BJ (cell line): ENCODE data around the gene MOBP. TPM values are rescaled to one million over a fixed set of nuclear protein-coding genes. Genes with fewer than 3 reads are reported as not detected.

Experiments
- CTCF ChIA-PET: fragments of 350-600 bp; formaldehyde crosslinking; extraction: SDS; loops from one replicate; lab custom pipeline; 2021; ENCODE audit warnings: antibody characterized with exemption, inconsistent platforms; lab: Yijun Ruan, JAX
- POLR2A ChIA-PET: fragments of 300-600 bp; sonication (Branson Sonifier 250); formaldehyde crosslinking; extraction: SDS; loops from one replicate; lab custom pipeline; 2021; ENCODE audit warnings: antibody characterized with exemption; lab: Charles Lee
- DNase-seq: peaks from one replicate; pipeline ENCODE4 v3.0.0-alpha.2; 2011; ENCODE audit warnings: low read depth
- H3K27me3 ChIP-seq: 2 replicates; pipeline ENCODE4 v1.6.0; 2011; ENCODE audit warnings: low read length; ENCODE audit not compliant: control insufficient read depth, insufficient read depth
- H3K36me3 ChIP-seq: 2 replicates; pipeline ENCODE4 v1.5.1; 2011; ENCODE audit warnings: low read length; ENCODE audit not compliant: control insufficient read depth, insufficient read depth
- H3K4me3 ChIP-seq: 2 replicates; pipeline ENCODE4 v1.5.1; 2011; ENCODE audit warnings: low read depth, mild to moderate bottlenecking, control low read depth, low read length
- polyA plus RNA-seq: library from polyadenylated mRNA; depleted of rRNA; stranded (reverse); fragments of >200 nt; gene quantifications from 2 replicates; pipeline ENCODE4 v1.2.3, GENCODE V29; 2011
- TF ChIP-seq, protein P1 (sequence below): IDR thresholded peaks from 2 replicates; pipeline ENCODE4 v1.5.1; 2011; ENCODE audit warnings: low read depth, mild to moderate bottlenecking, control low read depth, inconsistent platforms, low read length, moderate library complexity; ENCODE audit not compliant: insufficient read depth

MOBP gene
- polyA plus RNA-seq, 1 experiment, result not detected

DNA sequence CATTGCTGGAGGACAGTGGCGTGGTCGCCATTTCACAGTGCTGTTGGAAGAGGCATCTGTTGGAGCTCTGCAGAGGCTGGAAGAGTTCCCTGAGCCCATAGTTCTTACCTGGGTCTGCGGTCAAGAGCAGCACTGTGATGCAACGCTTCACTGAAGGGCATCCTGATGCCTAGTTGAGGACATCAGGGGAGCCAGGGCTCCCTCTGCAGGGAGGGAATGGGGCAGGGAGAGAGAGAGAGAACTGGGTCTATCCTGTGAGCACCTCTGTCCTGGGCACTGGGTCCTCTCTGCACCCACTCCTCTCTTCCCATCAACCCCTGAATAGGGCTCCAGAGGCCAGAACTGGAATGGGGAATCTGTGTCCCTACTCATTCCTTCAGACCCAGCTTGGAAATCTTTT, 23.9 kb upstream of the MOBP start:
- POLR2A ChIA-PET, result no interaction called here
- CTCF ChIA-PET, result interaction anchor here (8.9 kb wide), 1 partner anchor 55 kb away, joined by 75 read pairs; no protein-coding TSS in a partner anchor
- Histone ChIP-seq H3K4me3 (no peak overlapping the region), H3K36me3 (no peaks in the 10 kb centered on the region), H3K27me3 (no peaks in the 10 kb centered on the region; the same call in 1 of the 2 replicates)
- no peak for DNase-seq
- TF ChIP-seq, protein P1, sequence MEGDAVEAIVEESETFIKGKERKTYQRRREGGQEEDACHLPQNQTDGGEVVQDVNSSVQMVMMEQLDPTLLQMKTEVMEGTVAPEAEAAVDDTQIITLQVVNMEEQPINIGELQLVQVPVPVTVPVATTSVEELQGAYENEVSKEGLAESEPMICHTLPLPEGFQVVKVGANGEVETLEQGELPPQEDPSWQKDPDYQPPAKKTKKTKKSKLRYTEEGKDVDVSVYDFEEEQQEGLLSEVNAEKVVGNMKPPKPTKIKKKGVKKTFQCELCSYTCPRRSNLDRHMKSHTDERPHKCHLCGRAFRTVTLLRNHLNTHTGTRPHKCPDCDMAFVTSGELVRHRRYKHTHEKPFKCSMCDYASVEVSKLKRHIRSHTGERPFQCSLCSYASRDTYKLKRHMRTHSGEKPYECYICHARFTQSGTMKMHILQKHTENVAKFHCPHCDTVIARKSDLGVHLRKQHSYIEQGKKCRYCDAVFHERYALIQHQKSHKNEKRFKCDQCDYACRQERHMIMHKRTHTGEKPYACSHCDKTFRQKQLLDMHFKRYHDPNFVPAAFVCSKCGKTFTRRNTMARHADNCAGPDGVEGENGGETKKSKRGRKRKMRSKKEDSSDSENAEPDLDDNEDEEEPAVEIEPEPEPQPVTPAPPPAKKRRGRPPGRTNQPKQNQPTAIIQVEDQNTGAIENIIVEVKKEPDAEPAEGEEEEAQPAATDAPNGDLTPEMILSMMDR, result no peak; the same call in 1 of the 2 replicates

DNA sequence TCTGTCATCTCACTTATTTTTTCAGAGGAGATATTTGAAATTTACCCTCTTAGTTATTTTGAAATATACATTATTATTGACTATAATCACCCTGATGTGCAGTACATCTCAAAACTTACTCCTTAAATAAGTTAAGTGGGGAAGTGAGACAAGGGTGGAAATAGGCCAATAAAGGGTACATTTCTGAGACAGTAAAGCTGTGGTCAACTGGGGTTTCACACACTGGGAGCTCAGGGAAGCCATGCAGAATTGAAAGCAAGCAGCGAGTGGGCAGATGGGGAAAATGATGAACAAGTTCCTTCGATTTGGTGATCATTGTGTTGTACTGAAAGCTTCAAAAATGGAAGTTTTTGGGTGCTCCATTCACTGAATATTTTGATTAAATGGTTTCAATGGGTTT, 21.6 kb upstream of the MOBP start:
- TF ChIP-seq, protein P1, result no peak
- ChIA-PET CTCF (interaction anchor here (0.6 to 8.9 kb wide), 10 partner anchors 9 to 53 kb away, joined by 3 to 75 read pairs (median 8); no protein-coding TSS in a partner anchor), POLR2A (no interaction called here)
- no peak for DNase-seq
- Histone ChIP-seq H3K36me3 (no peaks in the 10 kb centered on the region), H3K27me3 (no peaks in the 10 kb centered on the region; the same call in 1 of the 2 replicates), H3K4me3 (no peak overlapping the region)

DNA sequence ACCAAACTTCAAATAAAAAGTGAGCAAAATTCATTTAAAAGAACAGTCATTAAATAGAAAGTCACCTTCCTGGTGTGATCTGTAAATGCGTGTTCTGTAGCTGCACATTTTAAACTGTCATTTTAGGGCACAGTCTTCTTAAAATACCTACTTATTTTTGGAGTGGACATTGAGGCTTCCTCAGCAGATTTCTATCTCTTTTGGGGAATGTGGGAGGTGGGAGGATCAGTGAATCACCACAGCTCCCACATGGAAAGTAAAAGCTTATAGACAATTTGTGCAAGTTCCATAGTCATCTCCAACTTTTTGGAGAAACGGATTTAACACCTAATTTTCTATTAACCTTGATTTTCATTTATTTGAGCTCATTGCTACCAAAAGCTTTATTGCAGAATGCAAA, 21.0 kb upstream of the MOBP start:
- TF ChIP-seq, protein P1, result no peak
- ChIA-PET POLR2A (no interaction called here), CTCF (interaction anchor here (0.9 to 8.9 kb wide), 11 partner anchors 9 to 52 kb away, joined by 3 to 75 read pairs (median 8); no protein-coding TSS in a partner anchor)
- no peak for DNase-seq
- Histone ChIP-seq H3K4me3 (no peak overlapping the region), H3K36me3 (no peaks in the 10 kb centered on the region), H3K27me3 (no peaks in the 10 kb centered on the region; the same call in 1 of the 2 replicates)

DNA sequence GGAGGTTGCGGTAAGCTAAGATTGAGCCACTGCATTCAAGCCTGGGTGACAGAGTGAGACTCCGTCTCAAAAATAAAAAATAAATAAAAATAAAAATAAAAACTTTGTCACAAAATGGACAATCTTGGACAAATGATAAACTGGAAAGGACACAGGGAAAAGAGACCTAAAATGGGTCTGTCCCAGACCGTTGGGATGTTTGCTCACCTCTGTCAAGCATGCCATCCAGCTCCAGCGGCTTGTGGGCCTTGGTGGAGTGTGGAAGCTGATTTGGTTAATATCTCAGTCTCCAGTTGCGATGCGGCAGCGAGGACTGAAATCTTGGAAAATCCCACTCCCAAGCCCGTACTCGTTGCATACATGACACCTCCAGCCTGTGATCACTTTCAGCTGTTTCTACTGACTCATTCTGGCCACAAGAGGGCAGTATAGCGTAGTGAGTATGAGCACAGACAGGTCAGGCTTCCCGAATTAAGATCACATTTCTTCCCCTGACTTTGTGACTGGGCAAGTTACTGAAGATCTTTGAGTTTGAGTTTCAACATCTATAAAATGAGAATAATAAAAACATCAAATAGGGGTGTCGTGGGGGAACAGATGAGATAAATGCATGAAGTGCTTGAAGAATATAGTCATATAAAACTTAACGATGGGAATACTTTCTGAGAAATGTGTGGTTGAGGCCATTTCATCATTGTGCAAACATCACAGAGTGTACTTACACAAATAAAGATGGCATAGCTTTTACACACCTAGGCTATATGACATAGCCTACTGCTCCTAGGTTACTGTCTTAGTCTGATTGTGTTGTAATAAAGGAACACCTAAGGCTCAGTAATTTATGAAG, 19.6 kb upstream of the MOBP start:
- ChIA-PET CTCF (interaction anchor here (0.8 to 8.9 kb wide), 22 partner anchors 9 to 76 kb away, joined by 3 to 75 read pairs (median 4); partner anchors contain the start of gene MOBP), POLR2A (no interaction called here)
- Histone ChIP-seq H3K4me3 (no peak overlapping the region), H3K36me3 (no peaks in the 10 kb centered on the region), H3K27me3 (peaks cover 2% of the 10 kb centered on the region; the same call in 1 of the 2 replicates)
- peak; percentile 37 for DNase-seq
- TF ChIP-seq, protein P1, result peak; percentile 90
